Neuronal stem cell (in vitro differentiated cells): ENCODE results near the gene PXDN.

ENCODE experiments used
- DNase-seq: peaks from one replicate; pipeline ENCODE4 v3.0.0-alpha.2; 2013; ENCODE audit warnings: low spot score
- H2AFZ ChIP-seq: one replicate; pipeline ENCODE4 v1.6.1; 2013; ENCODE audit warnings: mild to moderate bottlenecking, low read length, inconsistent platforms
- H2AK5ac ChIP-seq: 2 replicates; pipeline ENCODE4 v1.6.1; 2013; ENCODE audit warnings: low read depth, mild to moderate bottlenecking, inconsistent platforms, low read length, moderate library complexity, mixed read lengths
- H2BK120ac ChIP-seq: 2 replicates; pipeline ENCODE4 v1.6.1; 2013; ENCODE audit warnings: low read depth, mild to moderate bottlenecking, inconsistent platforms, low read length, moderate library complexity, mixed read lengths
- H2BK12ac ChIP-seq: one replicate; pipeline ENCODE4 v1.6.1; 2013; ENCODE audit warnings: low read length, inconsistent platforms
- H2BK15ac ChIP-seq: 2 replicates; pipeline ENCODE4 v1.6.1; 2013; ENCODE audit warnings: mild to moderate bottlenecking, low read length, inconsistent platforms, mixed read lengths
- H2BK5ac ChIP-seq: one replicate; pipeline ENCODE4 v1.6.1; 2013; ENCODE audit warnings: inconsistent platforms, mild to moderate bottlenecking, low read length, moderate library complexity
- H3K14ac ChIP-seq: one replicate; pipeline ENCODE4 v1.6.1; 2013; ENCODE audit warnings: low read length, inconsistent platforms
- H3K18ac ChIP-seq: 2 replicates; pipeline ENCODE4 v1.6.1; 2013; ENCODE audit warnings: low read length, inconsistent platforms
- H3K23ac ChIP-seq: 2 replicates; pipeline ENCODE4 v1.6.1; 2013; ENCODE audit warnings: low read depth, mild to moderate bottlenecking, mixed read lengths, low read length, inconsistent platforms; ENCODE audit not compliant: poor library complexity
- H3K27ac ChIP-seq: replicated peaks from 3 replicates; pipeline ENCODE4 v1.5.1; 2013; ENCODE audit warnings: low read length, inconsistent platforms
- H3K27me3 ChIP-seq, 3 experiments: 2 replicates each; pipeline ENCODE4 v1.6.1; 2013; ENCODE audit warnings: low read length in 3 of 3, mild to moderate bottlenecking in 2 of 3, inconsistent platforms in 1 of 3, low read depth in 1 of 3, mixed read lengths in 1 of 3, moderate library complexity in 1 of 3; ENCODE audit not compliant: control insufficient read depth in 3 of 3, insufficient read depth in 3 of 3
- H3K36me3 ChIP-seq, 2 donors: replicated peaks in 1 of 2; 2 replicates each; pipeline ENCODE4 v1.6.1; 2013; ENCODE audit warnings: low read length in 2 of 2; ENCODE audit not compliant: control insufficient read depth in 2 of 2, insufficient read depth in 2 of 2
- H3K4ac ChIP-seq: 2 replicates; pipeline ENCODE4 v1.6.1; 2013; ENCODE audit warnings: inconsistent platforms, mild to moderate bottlenecking, low read length, moderate library complexity
- H3K4me1 ChIP-seq, 2 donors: 1 replicate in 1 of 2; 2 replicates in 1 of 2; pipeline ENCODE4 v1.6.1; 2013; ENCODE audit warnings: low read length in 2 of 2, low read depth in 1 of 2; ENCODE audit not compliant: control insufficient read depth in 2 of 2, insufficient read depth in 1 of 2
- H3K4me2 ChIP-seq: one replicate; pipeline ENCODE4 v1.6.1; 2013; ENCODE audit warnings: mild to moderate bottlenecking, low read length, inconsistent platforms; ENCODE audit not compliant: insufficient read depth, poor library complexity, severe bottlenecking
- H3K4me3 ChIP-seq, 2 donors: 2 replicates each; pipeline ENCODE4 v1.5.1; 2013; ENCODE audit warnings: low read length in 2 of 2, mild to moderate bottlenecking in 2 of 2, inconsistent platforms in 1 of 2, moderate library complexity in 1 of 2
- H3K79me1 ChIP-seq: one replicate; pipeline ENCODE4 v1.6.1; 2013; ENCODE audit warnings: low read depth, mild to moderate bottlenecking, inconsistent platforms, low read length, moderate library complexity
- H3K9ac ChIP-seq: one replicate; pipeline ENCODE4 v1.6.1; 2013; ENCODE audit warnings: mild to moderate bottlenecking, low read depth, low read length, inconsistent platforms; ENCODE audit not compliant: poor library complexity
- H3K9me3 ChIP-seq, 2 donors: replicated peaks in 1 of 2; 2 replicates each; pipeline versions ENCODE3 to v1.6.1; 2013; ENCODE audit warnings: low read length in 2 of 2, mild to moderate bottlenecking in 2 of 2, inconsistent platforms in 1 of 2, low read depth in 1 of 2, mixed read lengths in 1 of 2, moderate library complexity in 1 of 2; ENCODE audit not compliant: control insufficient read depth in 2 of 2, insufficient read depth in 1 of 2
- H4K8ac ChIP-seq: one replicate; pipeline ENCODE4 v1.6.1; 2013; ENCODE audit warnings: low read depth, mild to moderate bottlenecking, inconsistent platforms, low read length, moderate library complexity
- H4K91ac ChIP-seq: one replicate; pipeline ENCODE4 v1.6.1; 2013; ENCODE audit warnings: low read length, low read depth, mild to moderate bottlenecking, inconsistent platforms; ENCODE audit not compliant: poor library complexity
- WGBS, 2 donors: extraction: QIAGEN DNeasy Blood & Tissue Kit; methylation state at CpG; one replicate each; pipeline ENCODE4 v1.1.7; 2013; ENCODE audit warnings: missing lambda C conversion rate in 2 of 2, mixed read lengths in 1 of 2; ENCODE audit not compliant: insufficient read length in 2 of 2, insufficient replicate concordance in 1 of 2; ENCODE audit errors: extremely low coverage in 2 of 2; 5-methylcytosine and 5-hydroxymethylcytosine counted together

PXDN gene

GRCh38 chr2:1770566-1771380 is 26.5 kb upstream of the PXDN start:
- Histone ChIP-seq H2BK120ac (no peak overlapping the region), H3K23ac (no peak overlapping the region), H3K36me3 (no peaks in the 10 kb centered on the region), H2BK5ac (no peak overlapping the region), H3K9ac (no peak overlapping the region), H3K27ac (no peak overlapping the region), H3K4me2 (no peak overlapping the region), H3K9me3 (no peaks in the 10 kb centered on the region), H2BK15ac (peak overlapping the region; percentile 86), H3K18ac (peak overlapping the region; percentile 54), H4K91ac (no peak overlapping the region), H3K14ac (peak overlapping the region; percentile 17), H3K79me1 (no peaks in the 10 kb centered on the region), H2AFZ (no peak overlapping the region), H3K4me1 (peaks cover 0 to 8% of the 10 kb centered on the region in 2 donors), H3K4ac (no peak overlapping the region), H2BK12ac (peak overlapping the region; percentile 43), H3K27me3 (peaks cover 0 to 3% (median 0%) of the 10 kb centered on the region in 3 experiments), H2AK5ac (peak overlapping the region; percentile 86), H4K8ac (no peak overlapping the region), H3K4me3 (no peak overlapping the region)
- DNase-seq, result no peak
- WGBS, 2 donors, result no CpG with 5 or more reads among the region's 23 CpGs

GRCh38 chr2:1769703-1770422 is 25.5 kb upstream of the PXDN start:
- no peak overlapping the region for H3K9ac ChIP-seq
- no peak overlapping the region for H2AFZ ChIP-seq
- no peak overlapping the region for H3K14ac ChIP-seq
- H3K36me3 ChIP-seq, result no peaks in the 10 kb centered on the region
- no peak overlapping the region for H3K4me3 ChIP-seq
- H3K9me3 ChIP-seq, result no peaks in the 10 kb centered on the region
- no CpG with 5 or more reads among the region's 13 CpGs for WGBS, 2 donors
- peaks cover 0 to 8% of the 10 kb centered on the region in 2 donors for H3K4me1 ChIP-seq
- peak; percentile 65 for DNase-seq
- H2BK15ac ChIP-seq, result no peak overlapping the region
- no peaks in the 10 kb centered on the region for H3K79me1 ChIP-seq
- H3K4ac ChIP-seq, result no peak overlapping the region
- H3K27me3 ChIP-seq, result peaks cover 0 to 3% (median 0%) of the 10 kb centered on the region in 3 experiments
- H4K91ac ChIP-seq, result no peak overlapping the region
- H3K27ac ChIP-seq, result no peak overlapping the region
- H2AK5ac ChIP-seq, result peak overlapping the region; percentile 1
- H3K18ac ChIP-seq, result no peak overlapping the region
- no peak overlapping the region for H3K4me2 ChIP-seq
- H2BK12ac ChIP-seq, result no peak overlapping the region
- no peak overlapping the region for H2BK5ac ChIP-seq
- no peak overlapping the region for H3K23ac ChIP-seq
- no peak overlapping the region for H4K8ac ChIP-seq
- H2BK120ac ChIP-seq, result no peak overlapping the region

- no peak overlapping the region for H2AFZ ChIP-seq
- no peak overlapping the region for H4K91ac ChIP-seq
- H2AK5ac ChIP-seq, result peak overlapping the region; percentile 42
- H3K18ac ChIP-seq, result peak overlapping the region; percentile 13
- no peaks in the 10 kb centered on the region for H3K79me1 ChIP-seq
- WGBS, 2 donors, result no CpG with 5 or more reads among the region's 23 CpGs
- peaks cover 0 to 6% of the 10 kb centered on the region in 2 donors for H3K4me1 ChIP-seq
- DNase-seq, result no peak
- peaks cover 0 to 3% (median 0%) of the 10 kb centered on the region in 3 experiments for H3K27me3 ChIP-seq
- H3K14ac ChIP-seq, result no peak overlapping the region
- H3K4me2 ChIP-seq, result no peak overlapping the region
- H3K36me3 ChIP-seq, result no peaks in the 10 kb centered on the region
- no peak overlapping the region for H3K23ac ChIP-seq
- no peak overlapping the region for H2BK12ac ChIP-seq
- H3K9ac ChIP-seq, result no peak overlapping the region
- H3K4me3 ChIP-seq, result no peak overlapping the region
- peak overlapping the region; percentile 33 for H2BK15ac ChIP-seq
- H3K9me3 ChIP-seq, result no peaks in the 10 kb centered on the region
- no peak overlapping the region for H3K27ac ChIP-seq
- no peak overlapping the region for H4K8ac ChIP-seq
- H2BK5ac ChIP-seq, result peak overlapping the region; percentile 78
- no peak overlapping the region for H3K4ac ChIP-seq
- no peak overlapping the region for H2BK120ac ChIP-seq
Observed at GRCh38 chr2:1767939-1768691, 23.8 kb upstream of the PXDN start.
